Neural cell (in vitro differentiated cells): ENCODE data around the gene CCDC7. TPM values are rescaled to one million over a fixed set of nuclear protein-coding genes. Genes with fewer than 3 reads are reported as not detected.

Experiments used
- H2AFZ ChIP-seq: fragments of 200-600, 300-800 bp; sonication (generic), shearing (Covaris generic); 2 replicates; pipeline ENCODE4 v1.6.0; 2014; ENCODE audit warnings: low read depth, mild to moderate bottlenecking, antibody characterized with exemption, low read length, moderate library complexity
- H3F3A ChIP-seq: fragments of 200-600 bp; shearing (Covaris generic); 2 replicates; pipeline ENCODE4 v1.6.1; 2016; ENCODE audit warnings: mild to moderate bottlenecking, moderate library complexity, mixed read lengths, antibody characterized with exemption, low read length; ENCODE audit not compliant: insufficient read depth, poor library complexity, severe bottlenecking
- H3K27ac ChIP-seq: fragments of 200-600, 300-800 bp; sonication (generic), shearing (Covaris generic); 2 replicates; pipeline ENCODE4 v1.5.1; 2014; ENCODE audit warnings: mild to moderate bottlenecking, low read length, moderate library complexity
- H3K27me3 ChIP-seq: fragments of 300-800, 200-600 bp; sonication (generic), shearing (Covaris generic); 2 replicates; pipeline ENCODE4 v1.6.0; 2014; ENCODE audit warnings: mild to moderate bottlenecking, low read depth, low read length, moderate library complexity; ENCODE audit not compliant: insufficient read depth
- H3K36me3 ChIP-seq: fragments of 300-800, 200-600 bp; sonication (generic), shearing (Covaris generic); 2 replicates; pipeline ENCODE4 v1.5.1; 2014; ENCODE audit warnings: mild to moderate bottlenecking, antibody characterized with exemption, low read length, moderate library complexity; ENCODE audit not compliant: insufficient read depth
- H3K4me2 ChIP-seq: fragments of 300-800, 200-600 bp; sonication (generic), shearing (Covaris generic); 2 replicates; pipeline ENCODE4 v1.6.0; 2014; ENCODE audit warnings: mild to moderate bottlenecking, low read length
- H3K4me3 ChIP-seq: fragments of 300-800, 200-600 bp; sonication (generic), shearing (Covaris generic); 2 replicates; pipeline ENCODE4 v1.5.1; 2014; ENCODE audit warnings: mild to moderate bottlenecking, low read length, moderate library complexity
- H3K79me2 ChIP-seq: fragments of 200-600 bp; shearing (Covaris generic); replicated peaks from 2 replicates; pipeline ENCODE4 v1.6.0; 2014; ENCODE audit warnings: mild to moderate bottlenecking, low read length, moderate library complexity; ENCODE audit not compliant: insufficient read depth
- H3K9ac ChIP-seq: fragments of 300-800, 200-600 bp; sonication (generic), shearing (Covaris generic); 2 replicates; pipeline ENCODE4 v1.6.1; 2016; ENCODE audit warnings: mild to moderate bottlenecking, low read length, mixed read lengths
- H3K9me2 ChIP-seq: fragments of 200-600 bp; shearing (Covaris generic); 2 replicates; pipeline ENCODE4 v1.6.1; 2016; ENCODE audit warnings: mild to moderate bottlenecking, low read length, mixed read lengths; ENCODE audit not compliant: insufficient read depth
- H3K9me3 ChIP-seq: fragments of 200-600, 300-800 bp; sonication (generic), shearing (Covaris generic); 2 replicates; pipeline ENCODE4 v1.6.1; 2016; ENCODE audit warnings: mild to moderate bottlenecking, mixed run types, low read length, moderate library complexity, mixed read lengths
- H4K20me1 ChIP-seq: fragments of 200-600 bp; shearing (Covaris generic); 2 replicates; pipeline ENCODE4 v1.6.1; 2016; ENCODE audit warnings: mild to moderate bottlenecking, mixed run types; ENCODE audit not compliant: insufficient read depth
- EP300 ChIP-seq: fragments of 450-650 bp; conservative IDR thresholded peaks from 2 replicates; pipeline ENCODE4 v1.6.1; 2014; ENCODE audit warnings: antibody characterized with exemption, mild to moderate bottlenecking, moderate library complexity; ENCODE audit not compliant: poor library complexity, severe bottlenecking
- EZH2 ChIP-seq: fragments of 200-600, 300-800 bp; shearing (Covaris generic), sonication (generic); IDR thresholded peaks from 2 replicates; pipeline ENCODE4 v1.6.1; 2014; ENCODE audit warnings: antibody characterized with exemption, low read length, borderline replicate concordance, mild to moderate bottlenecking; ENCODE audit not compliant: insufficient read depth, poor library complexity, severe bottlenecking
- MXI1 ChIP-seq: fragments of 450-650 bp; conservative IDR thresholded peaks from 2 replicates; pipeline ENCODE4 v1.6.1; 2014; ENCODE audit warnings: antibody characterized with exemption, mild to moderate bottlenecking; ENCODE audit not compliant: poor library complexity, severe bottlenecking
- POLR2AphosphoS5 ChIP-seq: IDR thresholded peaks from 2 replicates; pipeline ENCODE4 v1.6.1; 2012
- RAD21 ChIP-seq: fragments of 450-650 bp; conservative IDR thresholded peaks from 2 replicates; pipeline ENCODE4 v1.6.1; 2014; ENCODE audit warnings: antibody characterized with exemption, mild to moderate bottlenecking, moderate library complexity
- SMC3 ChIP-seq: fragments of 450-650 bp; conservative IDR thresholded peaks from 2 replicates; pipeline ENCODE4 v1.6.1; 2014; ENCODE audit warnings: antibody characterized with exemption, mild to moderate bottlenecking, moderate library complexity; ENCODE audit not compliant: poor library complexity
- TAF1 ChIP-seq: IDR thresholded peaks from 2 replicates; pipeline ENCODE4 v1.6.1; 2012; ENCODE audit warnings: low read depth
- polyA plus RNA-seq: library from polyadenylated mRNA; depleted of rRNA; stranded (reverse); fragments of >200 nt; gene quantifications from 2 replicates; pipeline ENCODE4 v1.2.3, GENCODE V29; 2014
- TF ChIP-seq, protein P1 (sequence below): fragments of 450-650 bp; IDR thresholded peaks from 2 replicates; pipeline ENCODE4 v1.5.1; 2014; ENCODE audit warnings: antibody characterized with exemption, mild to moderate bottlenecking, moderate library complexity; ENCODE audit not compliant: poor library complexity, severe bottlenecking
- TF ChIP-seq, protein P2 (sequence below): IDR thresholded peaks from 2 replicates; pipeline ENCODE4 v1.6.1; 2012; ENCODE audit warnings: borderline replicate concordance

CCDC7 gene
- polyA plus RNA-seq, 1 donor from 2014 or later: 5.1 TPM

DNA sequence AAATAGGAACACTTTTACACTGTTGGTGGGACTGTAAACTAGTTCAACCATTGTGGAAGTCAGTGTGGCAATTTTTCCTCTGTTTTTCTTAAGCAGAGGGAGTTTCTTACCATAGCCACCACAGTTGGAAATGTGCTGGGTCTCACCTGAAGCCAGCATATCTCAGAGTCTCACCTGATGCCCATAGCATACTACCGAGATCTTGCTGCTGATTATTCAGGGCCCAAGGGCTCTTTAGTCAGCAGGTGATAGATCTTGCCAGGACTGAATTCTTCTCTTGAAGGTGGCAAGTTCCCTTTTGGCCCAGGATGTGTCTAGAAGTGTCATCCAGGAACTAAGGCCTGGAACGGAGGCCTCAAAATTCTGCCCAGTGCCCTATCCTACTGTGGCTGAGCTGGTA, 215.4 kb downstream of the CCDC7 start:
- Histone ChIP-seq H3F3A (no peaks in the 10 kb centered on the region), H2AFZ (no peak overlapping the region), H4K20me1 (no peaks in the 10 kb centered on the region), H3K36me3 (no peaks in the 10 kb centered on the region), H3K9me2 (no peaks in the 10 kb centered on the region), H3K4me3 (no peak overlapping the region), H3K9ac (no peak overlapping the region), H3K27me3 (no peaks in the 10 kb centered on the region), H3K27ac (no peak overlapping the region), H3K79me2 (no peaks in the 10 kb centered on the region), H3K9me3 (peaks cover 8% of the 10 kb centered on the region), H3K4me2 (no peak overlapping the region)
- TF ChIP-seq EP300 (no peak), TAF1 (no peak), EZH2 (no peak), RAD21 (no peak), SMC3 (no peak), MXI1 (no peak), POLR2AphosphoS5 (no peak)
- TF ChIP-seq, protein P1, sequence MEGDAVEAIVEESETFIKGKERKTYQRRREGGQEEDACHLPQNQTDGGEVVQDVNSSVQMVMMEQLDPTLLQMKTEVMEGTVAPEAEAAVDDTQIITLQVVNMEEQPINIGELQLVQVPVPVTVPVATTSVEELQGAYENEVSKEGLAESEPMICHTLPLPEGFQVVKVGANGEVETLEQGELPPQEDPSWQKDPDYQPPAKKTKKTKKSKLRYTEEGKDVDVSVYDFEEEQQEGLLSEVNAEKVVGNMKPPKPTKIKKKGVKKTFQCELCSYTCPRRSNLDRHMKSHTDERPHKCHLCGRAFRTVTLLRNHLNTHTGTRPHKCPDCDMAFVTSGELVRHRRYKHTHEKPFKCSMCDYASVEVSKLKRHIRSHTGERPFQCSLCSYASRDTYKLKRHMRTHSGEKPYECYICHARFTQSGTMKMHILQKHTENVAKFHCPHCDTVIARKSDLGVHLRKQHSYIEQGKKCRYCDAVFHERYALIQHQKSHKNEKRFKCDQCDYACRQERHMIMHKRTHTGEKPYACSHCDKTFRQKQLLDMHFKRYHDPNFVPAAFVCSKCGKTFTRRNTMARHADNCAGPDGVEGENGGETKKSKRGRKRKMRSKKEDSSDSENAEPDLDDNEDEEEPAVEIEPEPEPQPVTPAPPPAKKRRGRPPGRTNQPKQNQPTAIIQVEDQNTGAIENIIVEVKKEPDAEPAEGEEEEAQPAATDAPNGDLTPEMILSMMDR: no peak
- TF ChIP-seq, protein P2, sequence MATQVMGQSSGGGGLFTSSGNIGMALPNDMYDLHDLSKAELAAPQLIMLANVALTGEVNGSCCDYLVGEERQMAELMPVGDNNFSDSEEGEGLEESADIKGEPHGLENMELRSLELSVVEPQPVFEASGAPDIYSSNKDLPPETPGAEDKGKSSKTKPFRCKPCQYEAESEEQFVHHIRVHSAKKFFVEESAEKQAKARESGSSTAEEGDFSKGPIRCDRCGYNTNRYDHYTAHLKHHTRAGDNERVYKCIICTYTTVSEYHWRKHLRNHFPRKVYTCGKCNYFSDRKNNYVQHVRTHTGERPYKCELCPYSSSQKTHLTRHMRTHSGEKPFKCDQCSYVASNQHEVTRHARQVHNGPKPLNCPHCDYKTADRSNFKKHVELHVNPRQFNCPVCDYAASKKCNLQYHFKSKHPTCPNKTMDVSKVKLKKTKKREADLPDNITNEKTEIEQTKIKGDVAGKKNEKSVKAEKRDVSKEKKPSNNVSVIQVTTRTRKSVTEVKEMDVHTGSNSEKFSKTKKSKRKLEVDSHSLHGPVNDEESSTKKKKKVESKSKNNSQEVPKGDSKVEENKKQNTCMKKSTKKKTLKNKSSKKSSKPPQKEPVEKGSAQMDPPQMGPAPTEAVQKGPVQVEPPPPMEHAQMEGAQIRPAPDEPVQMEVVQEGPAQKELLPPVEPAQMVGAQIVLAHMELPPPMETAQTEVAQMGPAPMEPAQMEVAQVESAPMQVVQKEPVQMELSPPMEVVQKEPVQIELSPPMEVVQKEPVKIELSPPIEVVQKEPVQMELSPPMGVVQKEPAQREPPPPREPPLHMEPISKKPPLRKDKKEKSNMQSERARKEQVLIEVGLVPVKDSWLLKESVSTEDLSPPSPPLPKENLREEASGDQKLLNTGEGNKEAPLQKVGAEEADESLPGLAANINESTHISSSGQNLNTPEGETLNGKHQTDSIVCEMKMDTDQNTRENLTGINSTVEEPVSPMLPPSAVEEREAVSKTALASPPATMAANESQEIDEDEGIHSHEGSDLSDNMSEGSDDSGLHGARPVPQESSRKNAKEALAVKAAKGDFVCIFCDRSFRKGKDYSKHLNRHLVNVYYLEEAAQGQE: no peak

DNA sequence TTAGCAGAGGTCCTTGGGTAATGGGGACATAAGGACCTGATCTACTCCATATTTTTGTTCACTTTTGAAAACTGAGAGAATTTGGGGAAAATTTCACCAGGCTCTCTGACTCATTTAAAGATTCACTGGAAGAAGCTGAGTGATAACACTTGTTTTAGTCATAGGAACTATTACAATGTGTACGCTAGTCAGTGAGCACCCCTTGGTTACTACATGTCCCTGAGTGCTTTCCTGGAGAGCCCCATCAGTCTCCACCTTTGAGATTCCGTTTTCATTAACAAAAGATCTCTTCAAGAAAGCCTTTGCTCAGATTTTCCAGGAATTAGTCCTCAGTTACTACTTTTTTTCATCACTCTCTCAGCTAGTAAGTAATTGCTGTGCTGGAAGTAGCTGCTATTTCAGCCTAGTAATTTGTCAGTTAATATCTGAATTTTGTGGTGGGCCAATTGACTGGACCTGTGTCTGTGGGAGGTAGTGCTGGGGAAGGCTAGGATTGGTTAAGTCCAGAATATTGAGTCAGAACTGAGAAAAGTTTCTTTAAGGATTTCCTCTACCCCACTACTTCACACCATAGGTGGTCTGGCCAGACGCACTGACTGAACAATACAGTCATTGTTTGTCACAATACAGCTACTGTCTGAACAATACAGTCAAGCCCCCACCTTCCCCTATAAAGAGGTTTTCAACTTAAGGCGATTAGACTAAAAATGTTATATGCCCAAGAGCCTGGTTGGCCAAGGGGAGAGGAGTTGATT, 235.0 kb downstream of the CCDC7 start:
- no peak overlapping the region for H3K9ac ChIP-seq
- TF ChIP-seq, protein P2: no peak
- TF ChIP-seq SMC3 (no peak), EP300 (no peak), MXI1 (no peak), RAD21 (no peak), POLR2AphosphoS5 (no peak), TAF1 (no peak), EZH2 (no peak)
- TF ChIP-seq, protein P1: no peak
- no peak overlapping the region for H3K4me2 ChIP-seq

More for the DNA sequence above, 235.0 kb downstream of the CCDC7 start:
- H4K20me1 ChIP-seq: no peaks in the 10 kb centered on the region
- H3K9me3 ChIP-seq: no peaks in the 10 kb centered on the region
- no peak overlapping the region for H2AFZ ChIP-seq
- H3K79me2 ChIP-seq: no peaks in the 10 kb centered on the region
- H3F3A ChIP-seq: no peaks in the 10 kb centered on the region
- no peaks in the 10 kb centered on the region for H3K9me2 ChIP-seq
- no peaks in the 10 kb centered on the region for H3K36me3 ChIP-seq
- no peak overlapping the region for H3K27ac ChIP-seq
- H3K4me3 ChIP-seq: no peak overlapping the region
- no peaks in the 10 kb centered on the region for H3K27me3 ChIP-seq
